ENCODE results near the gene SLC25A26. TPM values are rescaled to one million over a fixed set of nuclear protein-coding genes. Genes with fewer than 3 reads are reported as not detected.
"Not testable (repeated sequence)": the region's sequence is repeated elsewhere in the genome, so short reads cannot be mapped to it uniquely, and the experiment has no call there.

Gene SLC25A26
- total and polyA plus RNA-seq, 2 donors = 16.2 to 20.9 TPM

DNA sequence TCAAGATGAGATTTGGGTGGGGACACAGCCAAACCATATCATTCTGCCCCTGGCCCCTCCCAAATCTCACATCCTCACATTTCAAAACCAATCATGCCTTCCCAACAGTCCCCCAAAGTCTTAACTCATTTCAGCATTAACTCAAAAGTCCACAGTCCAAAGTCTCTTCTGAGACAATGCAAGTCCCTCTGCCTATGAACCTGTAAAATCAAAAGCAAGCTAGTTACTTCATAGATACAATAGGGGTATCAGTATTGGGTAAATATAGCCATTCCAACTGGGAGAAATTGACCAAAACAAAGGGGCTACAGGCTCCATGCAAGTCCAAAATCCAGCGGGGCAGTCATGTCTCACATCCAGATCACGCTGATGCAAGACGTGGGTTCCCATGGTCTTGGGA is 200.3 kb downstream of the SLC25A26 start:
- H3K4me1 ChIP-seq (ENCODE audit: control insufficient read depth in 2 of 2, insufficient read depth in 2 of 2, low read length in 2 of 2); DNase-seq (ENCODE audit: low read depth in 6 of 9, low spot score in 9 of 9); H3K4me3 ChIP-seq (ENCODE audit: low read length in 2 of 2); H3K36me3 ChIP-seq (ENCODE audit: control insufficient read depth in 2 of 2, insufficient read depth in 2 of 2, low read length in 1 of 2); H3K27me3 ChIP-seq (ENCODE audit: control insufficient read depth in 2 of 2, insufficient read depth in 1 of 2, low read length in 1 of 2); H3K27ac ChIP-seq (ENCODE audit: low read depth in 1 of 2, low read length in 1 of 2): not testable (repeated sequence)
- 100% methylated on average over 3 of the region's 3 CpGs for whole genome bisulfite sequencing
- H3K9me3 ChIP-seq (ENCODE audit: control insufficient read depth in 2 of 2, insufficient read depth in 1 of 2, low read length in 1 of 2) = peaks cover 1 to 14% of the 10 kb centered on the region in 2 donors

GRCh38 chr3:66421893-66422292 is 201.1 kb downstream of the SLC25A26 start:
- H3K27ac ChIP-seq (ENCODE audit: low read depth in 1 of 2, low read length in 1 of 2); H3K4me1 ChIP-seq (ENCODE audit: control insufficient read depth in 2 of 2, insufficient read depth in 2 of 2, low read length in 2 of 2); H3K36me3 ChIP-seq (ENCODE audit: control insufficient read depth in 2 of 2, insufficient read depth in 2 of 2, low read length in 1 of 2); H3K4me3 ChIP-seq (ENCODE audit: low read length in 2 of 2); H3K27me3 ChIP-seq (ENCODE audit: control insufficient read depth in 2 of 2, insufficient read depth in 1 of 2, low read length in 1 of 2); DNase-seq (ENCODE audit: low read depth in 6 of 9, low spot score in 9 of 9): not testable (repeated sequence)
- H3K9me3 ChIP-seq (ENCODE audit: control insufficient read depth in 2 of 2, insufficient read depth in 1 of 2, low read length in 1 of 2) = peaks cover 1 to 14% of the 10 kb centered on the region in 2 donors
- WGBS = over 99% methylated on average over 3 of the region's 3 CpGs

- H3K4me1 ChIP-seq (ENCODE audit: control insufficient read depth in 2 of 2, insufficient read depth in 2 of 2, low read length in 2 of 2) = no peaks in the 10 kb centered on the region
- no peak overlapping the region for H3K27ac ChIP-seq (ENCODE audit: low read depth in 1 of 2, low read length in 1 of 2)
- H3K9me3 ChIP-seq (ENCODE audit: control insufficient read depth in 2 of 2, insufficient read depth in 1 of 2, low read length in 1 of 2) = peaks cover 1 to 14% of the 10 kb centered on the region in 2 donors
- H3K36me3 ChIP-seq (ENCODE audit: control insufficient read depth in 2 of 2, insufficient read depth in 2 of 2, low read length in 1 of 2) = no peaks in the 10 kb centered on the region
- DNase-seq (ENCODE audit: low read depth in 6 of 9, low spot score in 9 of 9) = no peak
- 77% methylated on average over 3 of the region's 3 CpGs for WGBS
- no peaks in the 10 kb centered on the region for H3K27me3 ChIP-seq (ENCODE audit: control insufficient read depth in 2 of 2, insufficient read depth in 1 of 2, low read length in 1 of 2)
- H3K4me3 ChIP-seq (ENCODE audit: low read length in 2 of 2) = no peak overlapping the region
Observed at GRCh38 chr3:66423791-66424190, 203.0 kb downstream of the SLC25A26 start.

DNA sequence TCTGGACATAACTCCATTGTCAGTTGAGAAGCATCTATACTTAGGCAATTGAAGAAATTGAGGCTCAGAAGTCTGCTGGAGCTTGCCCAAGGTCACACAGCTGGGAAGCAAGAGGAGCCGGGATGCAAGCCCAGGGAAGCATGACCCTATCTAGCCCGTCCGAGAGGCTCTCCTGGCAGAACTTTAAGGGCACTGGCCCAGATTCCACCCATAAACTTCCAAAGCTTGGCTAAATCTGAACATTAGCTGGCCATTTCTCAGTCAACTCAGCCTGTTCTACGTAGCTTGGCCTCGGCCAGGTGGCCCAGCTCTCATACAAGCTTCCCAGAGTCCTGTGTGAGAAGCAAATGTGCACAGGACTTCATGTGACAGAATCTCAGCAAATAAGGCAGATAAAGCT is 204.2 kb downstream of the SLC25A26 start:
- Histone ChIP-seq H3K4me1 (ENCODE audit: control insufficient read depth in 2 of 2, insufficient read depth in 2 of 2, low read length in 2 of 2) (no peaks in the 10 kb centered on the region), H3K4me3 (ENCODE audit: low read length in 2 of 2) (no peak overlapping the region), H3K27me3 (ENCODE audit: control insufficient read depth in 2 of 2, insufficient read depth in 1 of 2, low read length in 1 of 2) (no peaks in the 10 kb centered on the region), H3K36me3 (ENCODE audit: control insufficient read depth in 2 of 2, insufficient read depth in 2 of 2, low read length in 1 of 2) (no peaks in the 10 kb centered on the region), H3K27ac (ENCODE audit: low read depth in 1 of 2, low read length in 1 of 2) (no peak overlapping the region), H3K9me3 (ENCODE audit: control insufficient read depth in 2 of 2, insufficient read depth in 1 of 2, low read length in 1 of 2) (peaks cover 1 to 14% of the 10 kb centered on the region in 2 donors)
- no peak for DNase-seq (ENCODE audit: low read depth in 6 of 9, low spot score in 9 of 9)
- WGBS = 96% methylated on average over 5 of the region's 5 CpGs

- Histone ChIP-seq H3K27ac (ENCODE audit: low read depth in 1 of 2, low read length in 1 of 2) (no peak overlapping the region), H3K4me3 (ENCODE audit: low read length in 2 of 2) (no peak overlapping the region), H3K36me3 (ENCODE audit: control insufficient read depth in 2 of 2, insufficient read depth in 2 of 2, low read length in 1 of 2) (no peaks in the 10 kb centered on the region), H3K9me3 (ENCODE audit: control insufficient read depth in 2 of 2, insufficient read depth in 1 of 2, low read length in 1 of 2) (peaks cover 1 to 13% of the 10 kb centered on the region in 2 donors), H3K27me3 (ENCODE audit: control insufficient read depth in 2 of 2, insufficient read depth in 1 of 2, low read length in 1 of 2) (no peaks in the 10 kb centered on the region), H3K4me1 (ENCODE audit: control insufficient read depth in 2 of 2, insufficient read depth in 2 of 2, low read length in 2 of 2) (no peaks in the 10 kb centered on the region)
- 89% methylated on average over 7 of the region's 7 CpGs for WGBS
- DNase-seq (ENCODE audit: low read depth in 6 of 9, low spot score in 9 of 9) = no peak
Observed at GRCh38 chr3:66425576-66426114, 204.8 kb downstream of the SLC25A26 start.

GRCh38 chr3:66426135-66426534 is 205.3 kb downstream of the SLC25A26 start:
- H3K27me3 ChIP-seq (ENCODE audit: control insufficient read depth in 2 of 2, insufficient read depth in 1 of 2, low read length in 1 of 2) = no peaks in the 10 kb centered on the region
- H3K27ac ChIP-seq (ENCODE audit: low read depth in 1 of 2, low read length in 1 of 2) = no peak overlapping the region
- peaks cover 1 to 9% of the 10 kb centered on the region in 2 donors for H3K9me3 ChIP-seq (ENCODE audit: control insufficient read depth in 2 of 2, insufficient read depth in 1 of 2, low read length in 1 of 2)
- WGBS = 52% methylated on average over 1 of the region's 1 CpG
- no peaks in the 10 kb centered on the region for H3K4me1 ChIP-seq (ENCODE audit: control insufficient read depth in 2 of 2, insufficient read depth in 2 of 2, low read length in 2 of 2)
- H3K4me3 ChIP-seq (ENCODE audit: low read length in 2 of 2) = no peak overlapping the region
- no peak for DNase-seq (ENCODE audit: low read depth in 6 of 9, low spot score in 9 of 9)
- H3K36me3 ChIP-seq (ENCODE audit: control insufficient read depth in 2 of 2, insufficient read depth in 2 of 2, low read length in 1 of 2) = no peaks in the 10 kb centered on the region

GRCh38 chr3:66427352-66427751 is 206.6 kb downstream of the SLC25A26 start:
- Histone ChIP-seq H3K27me3 (ENCODE audit: control insufficient read depth in 2 of 2, insufficient read depth in 1 of 2, low read length in 1 of 2) (no peaks in the 10 kb centered on the region), H3K4me1 (ENCODE audit: control insufficient read depth in 2 of 2, insufficient read depth in 2 of 2, low read length in 2 of 2) (no peaks in the 10 kb centered on the region), H3K36me3 (ENCODE audit: control insufficient read depth in 2 of 2, insufficient read depth in 2 of 2, low read length in 1 of 2) (no peaks in the 10 kb centered on the region), H3K4me3 (ENCODE audit: low read length in 2 of 2) (no peak overlapping the region), H3K9me3 (ENCODE audit: control insufficient read depth in 2 of 2, insufficient read depth in 1 of 2, low read length in 1 of 2) (no peaks in the 10 kb centered on the region), H3K27ac (ENCODE audit: low read depth in 1 of 2, low read length in 1 of 2) (no peak overlapping the region)
- DNase-seq (ENCODE audit: low read depth in 6 of 9, low spot score in 9 of 9) = no peak
- WGBS = 97% methylated on average over 3 of the region's 3 CpGs

GRCh38 chr3:66427951-66428474 is 207.2 kb downstream of the SLC25A26 start:
- Histone ChIP-seq H3K9me3 (ENCODE audit: control insufficient read depth in 2 of 2, insufficient read depth in 1 of 2, low read length in 1 of 2) (no peaks in the 10 kb centered on the region), H3K4me1 (ENCODE audit: control insufficient read depth in 2 of 2, insufficient read depth in 2 of 2, low read length in 2 of 2) (peaks cover 0 to 4% of the 10 kb centered on the region in 2 donors), H3K4me3 (ENCODE audit: low read length in 2 of 2) (no peak overlapping the region), H3K27me3 (ENCODE audit: control insufficient read depth in 2 of 2, insufficient read depth in 1 of 2, low read length in 1 of 2) (no peaks in the 10 kb centered on the region), H3K27ac (ENCODE audit: low read depth in 1 of 2, low read length in 1 of 2) (no peak overlapping the region), H3K36me3 (ENCODE audit: control insufficient read depth in 2 of 2, insufficient read depth in 2 of 2, low read length in 1 of 2) (no peaks in the 10 kb centered on the region)
- no peak for DNase-seq (ENCODE audit: low read depth in 6 of 9, low spot score in 9 of 9)
- 96% methylated on average over 5 of the region's 5 CpGs for WGBS
